K562 (cell line): ENCODE results near the gene CD300A. TPM values are rescaled to one million over a fixed set of nuclear protein-coding genes. Genes with fewer than 3 reads are reported as not detected.

Source experiments
- CREBBP ChIP-seq: IDR thresholded peaks from one replicate; pipeline ENCODE4 v1.6.1; 2012; ENCODE audit warnings: low read depth, mild to moderate bottlenecking, control low read depth, inconsistent platforms, low read length
- FOXK2 ChIP-seq, 2 experiments: fragments of 450-650 bp; IDR thresholded peaks in 1 of 2; conservative IDR thresholded peaks in 1 of 2; 2 replicates each; pipeline ENCODE4 v1.6.1; 2016; ENCODE audit warnings: low read depth in 2 of 2, mild to moderate bottlenecking in 1 of 2
- MECOM ChIP-seq: fragments of 250-450 bp; sonication (Bioruptor Pico); IDR thresholded peaks from 2 replicates; pipeline ENCODE4 v1.8.0; 2022; ENCODE audit warnings: inconsistent platforms
- MYBL2 ChIP-seq, 2 experiments: fragments of 450-650 bp in 1 of 2; sonication (generic) in 1 of 2; formaldehyde crosslinking in 1 of 2; IDR thresholded peaks; 2 replicates each; pipeline versions ENCODE4 v1.6.1 to v1.8.1; 2017 to 2022; ENCODE audit warnings: borderline replicate concordance in 1 of 2, inconsistent platforms in 1 of 2, low read depth in 1 of 2, mild to moderate bottlenecking in 1 of 2, missing genetic modification reagents in 1 of 2, moderate library complexity in 1 of 2
- SREBF2 ChIP-seq: sonication (generic); formaldehyde crosslinking; IDR thresholded peaks from 2 replicates; pipeline ENCODE4 v1.4.0; 2020; ENCODE audit warnings: mild to moderate bottlenecking, missing genetic modification reagents
- ZNF699 ChIP-seq: fragments of 250-450 bp; sonication (Bioruptor Pico); IDR thresholded peaks from 2 replicates; pipeline ENCODE4 v1.8.0; 2021; ENCODE audit warnings: mild to moderate bottlenecking, moderate library complexity; ENCODE audit not compliant: insufficient replicate concordance
- polyA plus RNA-seq, 8 experiments: library from polyadenylated mRNA; depleted of rRNA in 4 of 8; stranded (reverse) in 5 of 8; unstranded in 3 of 8; fragments of >200 nt; fragmentation: Nextera tagmentation in 2 of 8; fragmentation: Illumina TruSeq in 1 of 8; extraction: Ambion mirVana in 2 of 8; extraction: Trizol in 1 of 8; gene quantifications; 2 replicates each; pipeline versions ENCODE4 v1.2.1 to v1.2.3, GENCODE V29; 2011 to 2014; ENCODE audit warnings: inconsistent platforms in 1 of 8, missing spikeins in 1 of 8
- total RNA-seq, 7 experiments: library from RNA; depleted of rRNA in 6 of 7; stranded (reverse); fragments of >200 nt in 6 of 7; fragmentation: Illumina TruSeq in 2 of 7; extraction: Trizol in 2 of 7; gene quantifications; 2 replicates each; pipeline versions ENCODE4 v1.2.1 to v1.2.3, GENCODE V29; 2011 to 2021; ENCODE audit warnings: low replicate concordance in 1 of 7
- TF ChIP-seq, protein P1 (sequence below): IDR thresholded peaks from 2 replicates; pipeline ENCODE4 v1.6.1; 2011; ENCODE audit warnings: borderline replicate concordance, low read depth, mild to moderate bottlenecking, moderate library complexity, low read length; ENCODE audit not compliant: insufficient read depth, poor library complexity, severe bottlenecking
- TF ChIP-seq, protein P2 (sequence below), 2 experiments: fragments of 450-650 bp in 1 of 2; sonication (generic) in 1 of 2; formaldehyde crosslinking in 1 of 2; IDR thresholded peaks; 2 replicates each; pipeline versions ENCODE4 v1.7.1 to v1.9.0; 2016 to 2022; ENCODE audit warnings: inconsistent platforms in 1 of 2, mild to moderate bottlenecking in 1 of 2, missing genetic modification reagents in 1 of 2
- TF ChIP-seq, protein P3 (sequence below): fragments of 250-450 bp; sonication (Bioruptor Pico); IDR thresholded peaks from 2 replicates; pipeline ENCODE4 v1.5.0; 2021
- TF ChIP-seq, protein P4 (sequence below): fragments of 450-650 bp; formaldehyde crosslinking; IDR thresholded peaks from 2 replicates; pipeline ENCODE4 v1.4.0; 2020; ENCODE audit warnings: mild to moderate bottlenecking, moderate library complexity

Gene CD300A
- total and polyA plus RNA-seq, 9 of the 15 experiments (the other 6 are each of a cell fraction or from before 2014, with no cell fraction given): 0.21 to 1.7 (median 0.41) TPM; not detected in 1

DNA sequence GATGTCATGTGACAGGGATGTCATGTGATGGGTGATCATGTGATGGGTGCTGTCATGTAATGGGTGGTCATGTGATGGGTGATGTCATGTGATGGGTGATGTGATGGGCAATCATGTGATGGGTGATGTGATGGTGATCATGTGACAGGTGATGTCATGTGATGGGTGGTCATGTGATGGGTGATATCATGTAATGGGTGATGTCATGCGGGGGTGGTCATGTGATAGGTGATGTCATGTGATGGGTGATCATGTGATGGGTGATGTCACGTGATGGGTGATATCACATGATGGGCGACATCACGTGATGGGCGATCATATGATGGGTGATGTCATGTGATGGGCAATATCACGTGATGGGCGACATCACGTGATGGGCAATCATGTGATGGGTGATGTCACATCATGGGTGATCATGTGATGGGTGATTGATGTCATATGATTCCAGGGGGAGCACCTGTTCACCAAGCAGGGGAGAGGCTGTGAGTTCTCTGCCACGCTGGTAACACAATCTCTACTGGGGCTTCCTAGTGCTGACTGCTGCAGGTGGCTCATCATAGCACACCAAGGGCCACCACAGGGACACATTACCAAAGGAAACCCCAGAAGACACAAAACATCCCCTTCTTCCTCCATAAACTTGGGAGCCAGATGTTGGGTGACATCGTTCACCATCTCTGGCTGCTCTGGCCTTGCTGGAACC lies 48.3 kb downstream of the CD300A start (continued):
- TF ChIP-seq, protein P1, sequence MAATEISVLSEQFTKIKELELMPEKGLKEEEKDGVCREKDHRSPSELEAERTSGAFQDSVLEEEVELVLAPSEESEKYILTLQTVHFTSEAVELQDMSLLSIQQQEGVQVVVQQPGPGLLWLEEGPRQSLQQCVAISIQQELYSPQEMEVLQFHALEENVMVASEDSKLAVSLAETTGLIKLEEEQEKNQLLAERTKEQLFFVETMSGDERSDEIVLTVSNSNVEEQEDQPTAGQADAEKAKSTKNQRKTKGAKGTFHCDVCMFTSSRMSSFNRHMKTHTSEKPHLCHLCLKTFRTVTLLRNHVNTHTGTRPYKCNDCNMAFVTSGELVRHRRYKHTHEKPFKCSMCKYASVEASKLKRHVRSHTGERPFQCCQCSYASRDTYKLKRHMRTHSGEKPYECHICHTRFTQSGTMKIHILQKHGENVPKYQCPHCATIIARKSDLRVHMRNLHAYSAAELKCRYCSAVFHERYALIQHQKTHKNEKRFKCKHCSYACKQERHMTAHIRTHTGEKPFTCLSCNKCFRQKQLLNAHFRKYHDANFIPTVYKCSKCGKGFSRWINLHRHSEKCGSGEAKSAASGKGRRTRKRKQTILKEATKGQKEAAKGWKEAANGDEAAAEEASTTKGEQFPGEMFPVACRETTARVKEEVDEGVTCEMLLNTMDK: peak; percentile 9
- TF ChIP-seq CREBBP (no peak), MYBL2 (IDR thresholded peaks at IDR 0.05; ENCODE audit: low read depth) (peak; percentile 39; the same call in 1 of the 2 replicates), MYBL2 (CRISPR knock-in tag; IDR thresholded peaks at IDR 0.05; ENCODE audit: borderline replicate concordance) (0 out of 2 replicates have a peak, but pooled peaks have one; percentile 4), SREBF2 (CRISPR knock-in tag) (no peak), ZNF699 (CRISPR knock-in tag) (no peak), FOXK2 (conservative IDR thresholded peaks at IDR 0.05 in 1 of 2, IDR thresholded peaks at IDR 0.05 in 1 of 2; ENCODE audit: low read depth in 2 of 2) (peak in 1 of 2 experiments; percentile 70; a peak in 2 of 4 replicates), MECOM (CRISPR knock-in tag) (no peak)
- TF ChIP-seq, protein P2, sequence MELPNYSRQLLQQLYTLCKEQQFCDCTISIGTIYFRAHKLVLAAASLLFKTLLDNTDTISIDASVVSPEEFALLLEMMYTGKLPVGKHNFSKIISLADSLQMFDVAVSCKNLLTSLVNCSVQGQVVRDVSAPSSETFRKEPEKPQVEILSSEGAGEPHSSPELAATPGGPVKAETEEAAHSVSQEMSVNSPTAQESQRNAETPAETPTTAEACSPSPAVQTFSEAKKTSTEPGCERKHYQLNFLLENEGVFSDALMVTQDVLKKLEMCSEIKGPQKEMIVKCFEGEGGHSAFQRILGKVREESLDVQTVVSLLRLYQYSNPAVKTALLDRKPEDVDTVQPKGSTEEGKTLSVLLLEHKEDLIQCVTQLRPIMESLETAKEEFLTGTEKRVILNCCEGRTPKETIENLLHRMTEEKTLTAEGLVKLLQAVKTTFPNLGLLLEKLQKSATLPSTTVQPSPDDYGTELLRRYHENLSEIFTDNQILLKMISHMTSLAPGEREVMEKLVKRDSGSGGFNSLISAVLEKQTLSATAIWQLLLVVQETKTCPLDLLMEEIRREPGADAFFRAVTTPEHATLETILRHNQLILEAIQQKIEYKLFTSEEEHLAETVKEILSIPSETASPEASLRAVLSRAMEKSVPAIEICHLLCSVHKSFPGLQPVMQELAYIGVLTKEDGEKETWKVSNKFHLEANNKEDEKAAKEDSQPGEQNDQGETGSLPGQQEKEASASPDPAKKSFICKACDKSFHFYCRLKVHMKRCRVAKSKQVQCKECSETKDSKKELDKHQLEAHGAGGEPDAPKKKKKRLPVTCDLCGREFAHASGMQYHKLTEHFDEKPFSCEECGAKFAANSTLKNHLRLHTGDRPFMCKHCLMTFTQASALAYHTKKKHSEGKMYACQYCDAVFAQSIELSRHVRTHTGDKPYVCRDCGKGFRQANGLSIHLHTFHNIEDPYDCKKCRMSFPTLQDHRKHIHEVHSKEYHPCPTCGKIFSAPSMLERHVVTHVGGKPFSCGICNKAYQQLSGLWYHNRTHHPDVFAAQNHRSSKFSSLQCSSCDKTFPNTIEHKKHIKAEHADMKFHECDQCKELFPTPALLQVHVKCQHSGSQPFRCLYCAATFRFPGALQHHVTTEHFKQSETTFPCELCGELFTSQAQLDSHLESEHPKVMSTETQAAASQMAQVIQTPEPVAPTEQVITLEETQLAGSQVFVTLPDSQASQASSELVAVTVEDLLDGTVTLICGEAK (IDR thresholded peaks at IDR 0.05): no peak
- TF ChIP-seq, protein P2 (CRISPR knock-in tag; IDR thresholded peaks at IDR 0.05): 0 out of 2 replicates have a peak, but pooled peaks have one; percentile 40
- TF ChIP-seq, protein P3, sequence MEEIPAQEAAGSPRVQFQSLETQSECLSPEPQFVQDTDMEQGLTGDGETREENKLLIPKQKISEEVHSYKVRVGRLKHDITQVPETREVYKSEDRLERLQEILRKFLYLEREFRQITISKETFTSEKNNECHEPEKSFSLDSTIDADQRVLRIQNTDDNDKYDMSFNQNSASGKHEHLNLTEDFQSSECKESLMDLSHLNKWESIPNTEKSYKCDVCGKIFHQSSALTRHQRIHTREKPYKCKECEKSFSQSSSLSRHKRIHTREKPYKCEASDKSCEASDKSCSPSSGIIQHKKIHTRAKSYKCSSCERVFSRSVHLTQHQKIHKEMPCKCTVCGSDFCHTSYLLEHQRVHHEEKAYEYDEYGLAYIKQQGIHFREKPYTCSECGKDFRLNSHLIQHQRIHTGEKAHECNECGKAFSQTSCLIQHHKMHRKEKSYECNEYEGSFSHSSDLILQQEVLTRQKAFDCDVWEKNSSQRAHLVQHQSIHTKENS (CRISPR knock-in tag): no peak
- TF ChIP-seq, protein P4, sequence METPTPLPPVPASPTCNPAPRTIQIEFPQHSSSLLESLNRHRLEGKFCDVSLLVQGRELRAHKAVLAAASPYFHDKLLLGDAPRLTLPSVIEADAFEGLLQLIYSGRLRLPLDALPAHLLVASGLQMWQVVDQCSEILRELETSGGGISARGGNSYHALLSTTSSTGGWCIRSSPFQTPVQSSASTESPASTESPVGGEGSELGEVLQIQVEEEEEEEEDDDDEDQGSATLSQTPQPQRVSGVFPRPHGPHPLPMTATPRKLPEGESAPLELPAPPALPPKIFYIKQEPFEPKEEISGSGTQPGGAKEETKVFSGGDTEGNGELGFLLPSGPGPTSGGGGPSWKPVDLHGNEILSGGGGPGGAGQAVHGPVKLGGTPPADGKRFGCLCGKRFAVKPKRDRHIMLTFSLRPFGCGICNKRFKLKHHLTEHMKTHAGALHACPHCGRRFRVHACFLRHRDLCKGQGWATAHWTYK (CRISPR knock-in tag): peak; percentile 12; the same call in 1 of the 2 replicates
